ENCODE results near the gene ZNF841.

DNA sequence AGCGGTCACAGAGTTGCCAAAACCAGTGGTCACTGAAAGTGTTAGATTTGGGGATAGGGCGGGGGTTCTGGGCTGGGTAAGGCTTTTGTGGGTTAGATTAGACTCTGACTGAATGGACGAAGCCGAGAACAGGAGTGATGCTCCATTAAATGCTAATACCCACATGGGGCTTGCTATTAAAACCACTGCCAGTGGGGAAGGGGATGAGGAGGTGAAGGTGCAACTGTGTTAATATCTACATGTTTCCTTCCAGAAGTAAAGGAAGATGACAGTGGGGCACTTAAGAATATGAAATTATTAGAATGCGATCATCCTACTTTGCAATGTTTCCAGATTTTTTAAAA is 66.8 kb downstream of the ZNF841 start:
- TF ChIP-seq CTCF (IDR thresholded peaks at IDR 0.05) (no peak), EZH2 (IDR thresholded peaks at IDR 0.05; ENCODE audit: borderline replicate concordance, insufficient read depth, low read depth, low read length, poor library complexity, severe bottlenecking) (no peak)
